K562 (cell line): ENCODE data around the gene KCNN4. TPM values are rescaled to one million over a fixed set of nuclear protein-coding genes. Genes with fewer than 3 reads are reported as not detected.

ENCODE experiments used
- DEAF1 ChIP-seq: fragments of 450-650 bp; formaldehyde crosslinking; IDR thresholded peaks from 2 replicates; pipeline ENCODE4 v1.4.0; 2020; ENCODE audit warnings: mild to moderate bottlenecking, moderate library complexity
- E2F6 ChIP-seq, 2 experiments: IDR thresholded peaks; 2 replicates each; pipeline ENCODE4 v1.6.1; 2011; ENCODE audit warnings: borderline replicate concordance in 1 of 2, control low read depth in 1 of 2, low read depth in 1 of 2, low read length in 1 of 2, mild to moderate bottlenecking in 1 of 2, mixed read lengths in 1 of 2, moderate library complexity in 1 of 2; ENCODE audit not compliant: insufficient read depth in 1 of 2, insufficient read length in 1 of 2, poor library complexity in 1 of 2, severe bottlenecking in 1 of 2; ENCODE audit errors: extremely low read depth in 1 of 2
- EHMT2 ChIP-seq: fragments of 450-650 bp; IDR thresholded peaks from 2 replicates; pipeline ENCODE4 v1.6.1; 2018; ENCODE audit warnings: antibody characterized with exemption
- FOS ChIP-seq: IDR thresholded peaks from 3 replicates; pipeline ENCODE4 v1.6.1; 2011; ENCODE audit not compliant: insufficient read length; ENCODE audit errors: extremely low read depth
- HOXB6 ChIP-seq: fragments of 250-450 bp; sonication (Bioruptor Pico); IDR thresholded peaks from 2 replicates; pipeline ENCODE4 v1.5.1; 2022; ENCODE audit warnings: mild to moderate bottlenecking, borderline replicate concordance
- NELFE ChIP-seq: IDR thresholded peaks from 2 replicates; pipeline ENCODE4 v1.6.1; 2011; ENCODE audit warnings: mild to moderate bottlenecking; ENCODE audit not compliant: insufficient read depth, insufficient read length
- PHF8 ChIP-seq: fragments of 200-600 bp; sonication (generic); IDR thresholded peaks from 2 replicates; pipeline ENCODE4 v1.6.1; 2012; ENCODE audit warnings: mixed run types, mild to moderate bottlenecking, inconsistent platforms, low read length, moderate library complexity, borderline replicate concordance
- PRMT5 ChIP-seq: sonication (generic); formaldehyde crosslinking; IDR thresholded peaks from 2 replicates; pipeline ENCODE4 v1.5.0; 2020; ENCODE audit warnings: missing genetic modification reagents
- RB1 ChIP-seq: fragments of 450-650 bp; IDR thresholded peaks from 2 replicates; pipeline ENCODE4 v1.6.1; 2017; ENCODE audit warnings: low read depth, mild to moderate bottlenecking
- RBFOX2 ChIP-seq: fragments of 200-400 bp; formaldehyde crosslinking; IDR thresholded peaks from 2 replicates; pipeline ENCODE4 v1.6.1; 2017; ENCODE audit warnings: low read depth, mild to moderate bottlenecking, low read length, moderate library complexity
- RFX5 ChIP-seq: IDR thresholded peaks from 2 replicates; pipeline ENCODE4 v1.6.1; 2011; ENCODE audit warnings: low read depth, mild to moderate bottlenecking, improper control_type of control experiment, low read length
- SLC30A9 ChIP-seq: fragments of 250-450 bp; sonication (Bioruptor Pico); IDR thresholded peaks from 2 replicates; pipeline ENCODE4 v1.8.0; 2022; ENCODE audit warnings: mild to moderate bottlenecking, moderate library complexity
- TAF1 ChIP-seq: IDR thresholded peaks from 2 replicates; pipeline ENCODE4 v1.6.1; 2011; ENCODE audit warnings: mild to moderate bottlenecking, low read length, moderate library complexity; ENCODE audit not compliant: insufficient read depth, control insufficient read depth, severe bottlenecking; ENCODE audit errors: extremely low read depth
- THRB ChIP-seq: fragments of 450-650 bp; formaldehyde crosslinking; conservative IDR thresholded peaks from 2 replicates; pipeline ENCODE4 v1.4.0; 2022; ENCODE audit warnings: mild to moderate bottlenecking, missing genetic modification characterization
- ZBTB34 ChIP-seq: fragments of 250-450 bp; sonication (Bioruptor Pico); IDR thresholded peaks from 2 replicates; pipeline ENCODE4 v1.8.0; 2021; ENCODE audit warnings: mild to moderate bottlenecking, moderate library complexity
- ZNF124 ChIP-seq: sonication (generic); formaldehyde crosslinking; IDR thresholded peaks from 2 replicates; pipeline ENCODE4 v1.8.1; 2022; ENCODE audit warnings: missing genetic modification reagents
- ZNF398 ChIP-seq: fragments of 250-450 bp; sonication (Bioruptor Pico); IDR thresholded peaks from 2 replicates; pipeline ENCODE4 v1.8.0; 2021; ENCODE audit warnings: moderate library complexity, mild to moderate bottlenecking, inconsistent platforms
- ZNF639 ChIP-seq, 2 experiments: fragments of 200-800 bp in 1 of 2; sonication (Bioruptor generic) in 1 of 2; sonication (generic) in 1 of 2; formaldehyde crosslinking in 1 of 2; IDR thresholded peaks in 1 of 2; conservative IDR thresholded peaks in 1 of 2; 2 replicates each; pipeline versions ENCODE4 v1.5.0 to v1.6.1; 2016 to 2020; ENCODE audit warnings: missing compliant biosample characterization in 1 of 2, missing genetic modification characterization in 1 of 2, missing genetic modification reagents in 1 of 2
- polyA plus RNA-seq, 8 experiments: library from polyadenylated mRNA; depleted of rRNA in 4 of 8; stranded (reverse) in 5 of 8; unstranded in 3 of 8; fragments of >200 nt; fragmentation: Nextera tagmentation in 2 of 8; fragmentation: Illumina TruSeq in 1 of 8; extraction: Ambion mirVana in 2 of 8; extraction: Trizol in 1 of 8; gene quantifications; 2 replicates each; pipeline versions ENCODE4 v1.2.1 to v1.2.3, GENCODE V29; 2011 to 2014; ENCODE audit warnings: inconsistent platforms in 1 of 8, missing spikeins in 1 of 8
- total RNA-seq, 7 experiments: library from RNA; depleted of rRNA in 6 of 7; stranded (reverse); fragments of >200 nt in 6 of 7; fragmentation: Illumina TruSeq in 2 of 7; extraction: Trizol in 2 of 7; gene quantifications; 2 replicates each; pipeline versions ENCODE4 v1.2.1 to v1.2.3, GENCODE V29; 2011 to 2021; ENCODE audit warnings: low replicate concordance in 1 of 7

Gene KCNN4
- total and polyA plus RNA-seq, 9 of the 15 experiments (the other 6 are each of a cell fraction or from before 2014, with no cell fraction given), result 0.53 to 37.7 (median 25.9) TPM

- TF ChIP-seq THRB (CRISPR knock-in tag) (no peak), ZNF124 (no peak), ZNF639 (CRISPR knock-in tag; conservative IDR thresholded peaks at IDR 0.05 in 1 of 2, IDR thresholded peaks at IDR 0.05 in 1 of 2) (no peak), DEAF1 (CRISPR knock-in tag) (no peak), NELFE (no peak), PRMT5 (no peak), SLC30A9 (no peak), FOS (no peak), HOXB6 (no peak), ZNF398 (CRISPR knock-in tag) (no peak), RB1 (no peak), E2F6 (IDR thresholded peaks at IDR 0.05; ENCODE audit: borderline replicate concordance in 1 of 2, extremely low read depth in 1 of 2, insufficient read depth in 1 of 2, insufficient read length in 1 of 2, low read depth in 1 of 2, low read length in 1 of 2, poor library complexity in 1 of 2, severe bottlenecking in 1 of 2) (peak; percentile 45 to 70), ZBTB34 (CRISPR knock-in tag) (no peak), RBFOX2 (peak; percentile 53), PHF8 (no peak), EHMT2 (no peak), TAF1 (no peak), RFX5 (no peak)
These were observed 2.0 kb upstream of the KCNN4 start (continued) for GRCh38 chr19:43782689-43783231.
